Endothelial cell of umbilical vein (primary cell): ENCODE data around the gene TK1. TPM values are rescaled to one million over a fixed set of nuclear protein-coding genes. Genes with fewer than 3 reads are reported as not detected.

ENCODE experiments used
- BruUV-seq: library from RNA; stranded (reverse); fragments of 400-500 nt; replicated peaks from 2 replicates; lab custom pipeline; 2021; lab: Mats Ljungman, UMichigan
- CTCF ChIA-PET: fragments of 300-600, 350-600 bp; sonication (Branson Sonifier 250); formaldehyde crosslinking; loops from one replicate; lab custom pipeline; 2021; ENCODE audit warnings: antibody characterized with exemption, inconsistent platforms; lab: Charles Lee
- POLR2A ChIA-PET: fragments of 300-600, 350-600 bp; sonication (Branson Sonifier 250); formaldehyde crosslinking; loops from one replicate; lab custom pipeline; 2021; ENCODE audit warnings: antibody characterized with exemption, inconsistent platforms; lab: Charles Lee
- DNase-seq: peaks from one replicate; pipeline ENCODE4 v3.0.0-alpha.2; 2011; ENCODE audit warnings: low read depth, low spot score
- FAIRE-seq: peaks from 2 replicates; lab custom pipeline; 2011; peaks lifted over from hg19 to GRCh38; lab: Jason Lieb, UNC
- H2AFZ ChIP-seq: 2 replicates; pipeline ENCODE4 v1.6.0; 2012; ENCODE audit warnings: low read depth, low read length, control low read depth, inconsistent platforms
- H3K27ac ChIP-seq: 2 replicates; pipeline ENCODE4 v1.5.1; 2011; ENCODE audit warnings: low read depth, mild to moderate bottlenecking, control low read depth, low read length, moderate library complexity; ENCODE audit not compliant: insufficient read depth
- H3K27me3 ChIP-seq, 2 experiments: 2 replicates each; pipeline versions ENCODE4 v1.6.0 to v1.6.1; 2011; ENCODE audit warnings: low read length in 2 of 2, mixed read lengths in 1 of 2; ENCODE audit not compliant: control insufficient read depth in 2 of 2, insufficient read depth in 2 of 2
- H3K36me3 ChIP-seq, 2 experiments: 2 replicates in 1 of 2; 3 replicates in 1 of 2; pipeline ENCODE4 v1.5.1; 2011; ENCODE audit warnings: low read length in 2 of 2, mild to moderate bottlenecking in 1 of 2, moderate library complexity in 1 of 2; ENCODE audit not compliant: control insufficient read depth in 2 of 2, insufficient read depth in 2 of 2; ENCODE audit errors: extremely low read depth in 1 of 2
- H3K4me1 ChIP-seq: 3 replicates; pipeline ENCODE4 v1.5.1; 2011; ENCODE audit warnings: mild to moderate bottlenecking, low read length; ENCODE audit not compliant: control insufficient read depth, insufficient read depth; ENCODE audit errors: extremely low read depth
- H3K4me2 ChIP-seq: 2 replicates; pipeline ENCODE4 v1.6.1; 2011; ENCODE audit warnings: low read length, control low read depth, mixed read lengths; ENCODE audit not compliant: insufficient read depth
- H3K4me3 ChIP-seq, 3 experiments: fragments of 200-600 bp in 1 of 3; sonication (generic), shearing (Covaris generic) in 1 of 3; replicated peaks in 1 of 3; 2 replicates each; pipeline ENCODE4 v1.5.1; 2011 to 2016; ENCODE audit warnings: control low read depth in 3 of 3, low read length in 3 of 3, mild to moderate bottlenecking in 2 of 3, inconsistent platforms in 1 of 3, low read depth in 1 of 3, moderate library complexity in 1 of 3; ENCODE audit not compliant: insufficient read depth in 1 of 3
- H3K79me2 ChIP-seq: 2 replicates; pipeline ENCODE4 v1.6.0; 2012; ENCODE audit warnings: low read length, inconsistent platforms; ENCODE audit not compliant: control insufficient read depth, insufficient read depth
- H3K9ac ChIP-seq: replicated peaks from 2 replicates; pipeline ENCODE3; 2011; ENCODE audit warnings: low read length, control low read depth; ENCODE audit not compliant: insufficient read depth; ENCODE audit errors: extremely low read depth
- H3K9me1 ChIP-seq: replicated peaks from 3 replicates; pipeline ENCODE4 v1.6.0; 2011; ENCODE audit warnings: mild to moderate bottlenecking, low read length; ENCODE audit not compliant: control insufficient read depth, insufficient read depth; ENCODE audit errors: extremely low read depth
- H3K9me3 ChIP-seq: replicated peaks from 2 replicates; pipeline ENCODE4 v1.5.1; 2012; ENCODE audit warnings: low read length, inconsistent platforms; ENCODE audit not compliant: control insufficient read depth, insufficient read depth
- H4K20me1 ChIP-seq: replicated peaks from 2 replicates; pipeline ENCODE3; 2011; ENCODE audit warnings: mild to moderate bottlenecking, low read length; ENCODE audit not compliant: control insufficient read depth, insufficient read depth; ENCODE audit errors: extremely low read depth
- CTCF ChIP-seq, 2 donors: IDR thresholded peaks; 1 replicate in 1 of 2; 2 replicates in 1 of 2; pipeline ENCODE4 v1.5.1; 2011; ENCODE audit warnings: low read length in 2 of 2, mild to moderate bottlenecking in 2 of 2, moderate library complexity in 2 of 2, control low read depth in 1 of 2, inconsistent platforms in 1 of 2, low read depth in 1 of 2; ENCODE audit not compliant: insufficient read depth in 1 of 2; ENCODE audit errors: extremely low read depth in 1 of 2
- EZH2 ChIP-seq: IDR thresholded peaks from 2 replicates; pipeline ENCODE4 v1.6.1; 2012; ENCODE audit warnings: borderline replicate concordance, low read depth, mild to moderate bottlenecking, moderate library complexity, low read length, inconsistent platforms; ENCODE audit not compliant: severe bottlenecking
- FOS ChIP-seq: IDR thresholded peaks from 2 replicates; pipeline ENCODE4 v1.6.1; 2011; ENCODE audit warnings: mild to moderate bottlenecking, low read length, moderate library complexity, borderline replicate concordance; ENCODE audit not compliant: insufficient read depth
- GATA2 ChIP-seq: IDR thresholded peaks from 2 replicates; pipeline ENCODE4 v1.7.0; 2011; ENCODE audit warnings: low read depth, mild to moderate bottlenecking, moderate library complexity, mixed read lengths, low read length; ENCODE audit not compliant: insufficient read length, insufficient read depth
- JUN ChIP-seq: IDR thresholded peaks from 2 replicates; pipeline ENCODE4 v1.6.1; 2011; ENCODE audit warnings: borderline replicate concordance, low read depth; ENCODE audit not compliant: insufficient read length, insufficient read depth
- MAX ChIP-seq: IDR thresholded peaks from 2 replicates; pipeline ENCODE4 v1.6.1; 2011; ENCODE audit not compliant: insufficient read depth, insufficient read length
- MYC ChIP-seq: IDR thresholded peaks from one replicate; pipeline ENCODE4 v1.6.1; 2011; ENCODE audit warnings: mild to moderate bottlenecking, low read depth, low read length
- POLR2A ChIP-seq: IDR thresholded peaks from 2 replicates; pipeline ENCODE4 v1.6.1; 2012; ENCODE audit warnings: low read depth, mild to moderate bottlenecking, control low read depth, low read length
- POLR2AphosphoS5 ChIP-seq: IDR thresholded peaks from 2 replicates; pipeline ENCODE4 v1.6.1; 2012; ENCODE audit warnings: low read depth, mild to moderate bottlenecking, control low read depth, low read length, moderate library complexity; ENCODE audit not compliant: insufficient read depth
- dilution Hi-C: fragments of 300-500 bp; cut with MboI; formaldehyde crosslinking; loops from one replicate; pipeline ENCODE4 v1.15.0; 2019; ENCODE audit warnings: low sequenced_read_pairs; ENCODE audit not compliant: extremely low pct_ligation_motif_present
- intact Hi-C: fragments of 100-400 bp; cut with micrococcal nuclease; formaldehyde crosslinking; loops from one replicate; pipeline ENCODE4 v1.10.0; 2022
- polyA plus RNA-seq, 4 experiments: library from polyadenylated mRNA; depleted of rRNA in 3 of 4; stranded (reverse) in 3 of 4; unstranded in 1 of 4; fragments of >200 nt; gene quantifications; 2 replicates each; pipeline versions ENCODE4 v1.2.1 to v1.2.3, GENCODE V29; 2011 to 2012; ENCODE audit warnings: missing spikeins in 1 of 4
- total RNA-seq: library from RNA; stranded (reverse); gene quantifications from 2 replicates; pipeline ENCODE4 v1.2.3, GENCODE V29; 2021

Gene TK1
- total and polyA plus RNA-seq, 2 donors (not counting 3 experiments of a cell fraction or from before 2014, with no cell fraction given) = 111 to 159 TPM

- H3K9me3 ChIP-seq = no peaks in the 10 kb centered on the region
- no peaks in the 10 kb centered on the region for H3K27me3 ChIP-seq
- no peak overlapping the region for H2AFZ ChIP-seq
- H3K4me1 ChIP-seq = peaks cover 33% of the 10 kb centered on the region
- POLR2A ChIA-PET = no interaction called here
- H3K9me1 ChIP-seq = no peaks in the 10 kb centered on the region
- H3K27ac ChIP-seq = no peak overlapping the region
- H3K4me3 ChIP-seq = no peak overlapping the region
- TF ChIP-seq CTCF (IDR thresholded peaks at IDR 0.05; ENCODE audit: extremely low read depth in 1 of 2, insufficient read depth in 1 of 2, low read depth in 1 of 2, low read length in 2 of 2) = no peak
- TF ChIP-seq JUN = no peak
- TF ChIP-seq POLR2AphosphoS5 = no peak
- no peak for TF ChIP-seq MAX
- TF ChIP-seq GATA2 = no peak
- TF ChIP-seq EZH2 = no peak
- no peak for TF ChIP-seq FOS
- TF ChIP-seq MYC = no peak
- no peak for TF ChIP-seq POLR2A
- intact Hi-C loops = no loop called here
- BruUV-seq = no TSS peak
- H3K4me2 ChIP-seq = no peak overlapping the region
- CTCF ChIA-PET = interaction anchor here (1.4 to 1.6 kb wide), 3 partner anchors 26 to 32 kb away, joined by 3 to 4 read pairs (median 3); no protein-coding TSS in a partner anchor
- no peak overlapping the region for H3K9ac ChIP-seq
- no peaks in the 10 kb centered on the region for H3K36me3 ChIP-seq
- no peak for DNase-seq
- no peaks in the 10 kb centered on the region for H4K20me1 ChIP-seq
- no peak for FAIRE-seq
- H3K79me2 ChIP-seq = peaks cover 35% of the 10 kb centered on the region
- dilution Hi-C loops = no loop called here
Observed at GRCh38 chr17:78219396-78220150, 32.7 kb upstream of the TK1 start.
